Measurements from ENCODE around the gene AUH. TPM values are rescaled to one million over a fixed set of nuclear protein-coding genes. Genes with fewer than 3 reads are reported as not detected.

Gene AUH
- total and polyA plus RNA-seq, 7 donors = 9.9 to 20.6 (median 14.1) TPM

DNA sequence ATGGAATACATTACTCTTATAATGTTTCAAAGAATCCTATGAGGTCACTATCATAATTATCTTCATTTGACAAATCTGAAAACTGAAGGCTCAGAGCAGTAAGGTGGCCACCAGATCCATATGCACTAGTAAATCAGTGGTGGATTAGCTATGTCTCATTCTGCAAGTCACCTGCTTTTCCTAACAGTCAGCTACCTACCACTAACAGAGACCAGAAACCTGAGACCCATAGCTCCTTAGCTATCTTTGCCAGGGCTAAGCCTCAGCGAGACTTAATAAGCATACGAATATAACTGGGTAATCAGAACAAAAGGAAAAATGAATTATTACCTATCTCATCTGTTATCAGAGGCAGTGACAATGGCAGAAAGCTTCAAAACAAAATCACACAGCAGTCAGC, 118.7 kb downstream of the AUH start:
- Histone ChIP-seq H3K36me3 (ENCODE audit: insufficient read depth in 1 of 2, low read depth in 1 of 2) (no peaks in the 10 kb centered on the region), H3K4me3 (no peak overlapping the region), H3K27ac (no peak overlapping the region), H3K9me3 (no peaks in the 10 kb centered on the region), H3K27me3 (ENCODE audit: insufficient read depth in 3 of 3, low read length in 2 of 3) (no peaks in the 10 kb centered on the region), H3K4me1 (peaks cover 30% of the 10 kb centered on the region)
- DNase-seq (no peak), ATAC-seq (peak; percentile 51 to 64 (median 60))
- no peak for TF ChIP-seq CTCF (IDR thresholded peaks at IDR 0.05)
- WGBS, 3 donors = 33 to 67% (median 37%) methylated on average over 2 of the region's 2 CpGs
- intact Hi-C loops (cut with DNase I) = no loop called here

GRCh38 chr9:91241909-91242308, 119.8 kb downstream of the AUH start:
- no peaks in the 10 kb centered on the region for H3K36me3 ChIP-seq (ENCODE audit: insufficient read depth in 1 of 2, low read depth in 1 of 2)
- H3K27ac ChIP-seq = no peak overlapping the region
- ATAC-seq (peak in 3 of 4 donors; percentile 60 to 78 (median 67)), DNase-seq (no peak)
- TF ChIP-seq CTCF (IDR thresholded peaks at IDR 0.05) = no peak
- intact Hi-C loops (cut with DNase I) = no loop called here
- H3K4me1 ChIP-seq = peaks cover 22% of the 10 kb centered on the region
- WGBS, 3 donors = 49 to 54% (median 54%) methylated on average over 4 of the region's 4 CpGs
- H3K4me3 ChIP-seq = no peak overlapping the region
- no peaks in the 10 kb centered on the region for H3K9me3 ChIP-seq
- H3K27me3 ChIP-seq (ENCODE audit: insufficient read depth in 3 of 3, low read length in 2 of 3) = no peaks in the 10 kb centered on the region

GRCh38 chr9:91240596-91241165, 121.0 kb downstream of the AUH start:
- Histone ChIP-seq H3K9me3 (no peaks in the 10 kb centered on the region), H3K4me1 (peaks cover 17% of the 10 kb centered on the region), H3K27ac (no peak overlapping the region), H3K4me3 (no peak overlapping the region), H3K27me3 (ENCODE audit: insufficient read depth in 3 of 3, low read length in 2 of 3) (no peaks in the 10 kb centered on the region), H3K36me3 (ENCODE audit: insufficient read depth in 1 of 2, low read depth in 1 of 2) (no peaks in the 10 kb centered on the region)
- ATAC-seq (no peak), DNase-seq (no peak)
- 98 to 100% (median 99%) methylated on average over 3 of the region's 3 CpGs for WGBS, 3 donors
- TF ChIP-seq CTCF (IDR thresholded peaks at IDR 0.05) = no peak
- intact Hi-C loops (cut with DNase I) = no loop called here

GRCh38 chr9:91239367-91240111, 122.2 kb downstream of the AUH start:
- H3K4me1 ChIP-seq = peaks cover 17% of the 10 kb centered on the region
- no peaks in the 10 kb centered on the region for H3K9me3 ChIP-seq
- DNase-seq (no peak), ATAC-seq (no peak)
- no peak overlapping the region for H3K27ac ChIP-seq
- no peak overlapping the region for H3K4me3 ChIP-seq
- TF ChIP-seq CTCF (IDR thresholded peaks at IDR 0.05) = no peak
- H3K36me3 ChIP-seq (ENCODE audit: insufficient read depth in 1 of 2, low read depth in 1 of 2) = no peaks in the 10 kb centered on the region
- 80 to 89% (median 83%) methylated on average over 5 of the region's 5 CpGs for WGBS, 3 donors
- no peaks in the 10 kb centered on the region for H3K27me3 ChIP-seq (ENCODE audit: insufficient read depth in 3 of 3, low read length in 2 of 3)
- intact Hi-C loops (cut with DNase I) = no loop called here

Measured in psoas muscle (tissue), 8 donors.